Neutrophil (primary cell): ENCODE results near the gene HSD11B1L.
"Not testable (repeated sequence)": the region's sequence is repeated elsewhere in the genome, so short reads cannot be mapped to it uniquely, and the experiment has no call there.

Experiments
- H3K27ac ChIP-seq: fragments of 200-600 bp; sonication (generic); 2 replicates; pipeline ENCODE4 v1.5.1; 2016; ENCODE audit warnings: mild to moderate bottlenecking, moderate library complexity
- H3K27me3 ChIP-seq: fragments of 200-600 bp; sonication (generic); 2 replicates; pipeline ENCODE4 v1.6.0; 2016; ENCODE audit warnings: mild to moderate bottlenecking
- H3K36me3 ChIP-seq: fragments of 200-600 bp; sonication (generic); 2 replicates; pipeline ENCODE4 v1.5.1; 2017
- H3K4me1 ChIP-seq, 2 experiments: fragments of 200-600 bp in 1 of 2; sonication (generic) in 1 of 2; 1 replicate in 1 of 2; 2 replicates in 1 of 2; pipeline versions ENCODE4 v1.5.1 to v1.6.1; 2013 to 2016; ENCODE audit warnings: low read depth in 1 of 2, low read length in 1 of 2, mild to moderate bottlenecking in 1 of 2, moderate library complexity in 1 of 2; ENCODE audit not compliant: control insufficient read depth in 1 of 2, insufficient read depth in 1 of 2
- H3K4me3 ChIP-seq, 2 experiments: fragments of 200-600 bp in 1 of 2; sonication (generic) in 1 of 2; 1 replicate in 1 of 2; 2 replicates in 1 of 2; pipeline ENCODE4 v1.5.1; 2013 to 2016; ENCODE audit warnings: low read depth in 1 of 2, low read length in 1 of 2, mild to moderate bottlenecking in 1 of 2, moderate library complexity in 1 of 2
- H3K9me3 ChIP-seq: fragments of 200-600 bp; sonication (generic); 2 replicates; pipeline ENCODE4 v1.5.1; 2016
- TF ChIP-seq, protein P1 (sequence below): fragments of 200-600 bp; sonication (generic); IDR thresholded peaks from 2 replicates; pipeline ENCODE4 v1.5.1; 2016; ENCODE audit warnings: antibody characterized with exemption

HSD11B1L gene

DNA sequence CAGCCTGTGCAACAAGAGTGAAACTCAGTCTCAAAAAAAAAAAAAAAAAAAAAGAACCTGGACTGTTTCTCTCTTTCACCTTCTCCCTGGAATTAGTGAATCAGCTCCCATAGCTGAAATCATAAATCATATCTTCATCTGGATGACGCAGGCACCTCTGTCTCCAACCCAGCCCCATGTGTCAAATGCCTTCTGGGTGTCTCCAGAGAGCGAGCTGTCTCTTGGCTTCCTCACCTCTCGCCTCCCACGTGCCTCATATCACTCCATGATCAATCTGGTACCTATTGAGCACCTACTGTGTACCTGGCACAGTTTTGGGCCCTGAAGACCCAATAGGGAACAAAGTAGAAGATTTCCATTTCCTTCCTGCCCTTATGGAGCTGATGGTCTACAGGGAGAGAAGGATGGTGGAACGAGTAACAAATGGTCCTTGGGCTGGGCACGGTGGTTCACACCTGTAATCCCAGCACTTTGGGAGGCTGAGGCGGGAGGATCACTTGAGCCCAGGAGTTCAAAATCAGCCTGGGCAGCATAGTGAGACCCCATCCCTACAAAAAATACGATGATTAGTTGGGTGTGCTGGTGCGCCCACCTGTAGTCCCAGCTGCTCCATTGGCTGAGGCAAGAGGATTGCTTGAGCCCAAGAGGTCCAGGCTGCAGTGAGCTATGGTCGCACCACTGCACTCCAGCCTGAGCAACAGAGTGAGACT lies 2.5 kb downstream of the HSD11B1L start:
- TF ChIP-seq, protein P1, sequence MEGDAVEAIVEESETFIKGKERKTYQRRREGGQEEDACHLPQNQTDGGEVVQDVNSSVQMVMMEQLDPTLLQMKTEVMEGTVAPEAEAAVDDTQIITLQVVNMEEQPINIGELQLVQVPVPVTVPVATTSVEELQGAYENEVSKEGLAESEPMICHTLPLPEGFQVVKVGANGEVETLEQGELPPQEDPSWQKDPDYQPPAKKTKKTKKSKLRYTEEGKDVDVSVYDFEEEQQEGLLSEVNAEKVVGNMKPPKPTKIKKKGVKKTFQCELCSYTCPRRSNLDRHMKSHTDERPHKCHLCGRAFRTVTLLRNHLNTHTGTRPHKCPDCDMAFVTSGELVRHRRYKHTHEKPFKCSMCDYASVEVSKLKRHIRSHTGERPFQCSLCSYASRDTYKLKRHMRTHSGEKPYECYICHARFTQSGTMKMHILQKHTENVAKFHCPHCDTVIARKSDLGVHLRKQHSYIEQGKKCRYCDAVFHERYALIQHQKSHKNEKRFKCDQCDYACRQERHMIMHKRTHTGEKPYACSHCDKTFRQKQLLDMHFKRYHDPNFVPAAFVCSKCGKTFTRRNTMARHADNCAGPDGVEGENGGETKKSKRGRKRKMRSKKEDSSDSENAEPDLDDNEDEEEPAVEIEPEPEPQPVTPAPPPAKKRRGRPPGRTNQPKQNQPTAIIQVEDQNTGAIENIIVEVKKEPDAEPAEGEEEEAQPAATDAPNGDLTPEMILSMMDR = no peak
- Histone ChIP-seq H3K36me3 (no peaks in the 10 kb centered on the region), H3K27ac (no peak overlapping the region), H3K4me3 (no peak overlapping the region), H3K4me1 (peaks cover 33 to 40% of the 10 kb centered on the region in 2 experiments), H3K27me3 (peaks cover 6% of the 10 kb centered on the region), H3K9me3 (no peaks in the 10 kb centered on the region)

DNA sequence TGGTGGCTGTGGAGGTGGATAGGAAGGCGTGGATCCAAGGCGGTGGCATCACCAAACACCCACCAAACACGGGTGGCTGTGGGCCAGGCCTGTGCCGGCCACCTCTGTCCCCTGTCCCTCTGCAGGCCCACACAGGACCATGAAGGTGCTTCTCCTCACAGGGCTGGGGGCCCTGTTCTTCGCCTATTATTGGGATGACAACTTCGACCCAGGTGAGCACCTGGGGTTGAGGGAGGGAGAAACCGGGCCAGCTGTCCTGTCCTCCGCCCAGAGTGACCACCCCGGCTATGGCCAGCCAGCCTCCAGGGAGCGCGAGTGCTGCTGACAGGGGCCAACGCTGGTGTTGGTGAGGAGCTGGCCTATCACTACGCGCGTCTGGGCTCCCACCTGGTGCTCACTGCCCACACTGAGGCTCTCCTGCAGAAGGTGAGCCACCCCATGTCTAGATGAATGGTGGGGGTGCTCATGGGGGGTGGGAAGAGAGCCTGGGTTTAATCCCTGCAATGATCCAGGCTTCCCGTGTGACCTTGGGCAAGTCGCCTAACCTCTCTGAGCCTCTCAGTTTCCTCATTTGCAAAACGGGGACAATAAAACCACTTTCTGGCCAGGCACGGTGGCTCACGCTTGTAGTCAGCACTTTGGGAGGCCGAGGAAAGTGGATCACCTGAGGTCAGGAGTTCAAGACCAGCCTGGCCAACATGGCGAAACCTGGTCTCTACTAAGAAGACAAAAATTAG lies 4.0 kb downstream of the HSD11B1L start:
- peaks cover 29 to 38% of the 10 kb centered on the region in 2 experiments for H3K4me1 ChIP-seq
- TF ChIP-seq, protein P1 = no peak
- H3K27ac ChIP-seq = no peak overlapping the region
- H3K9me3 ChIP-seq = no peaks in the 10 kb centered on the region
- peaks cover 6% of the 10 kb centered on the region for H3K27me3 ChIP-seq
- H3K4me3 ChIP-seq = no peak overlapping the region
- H3K36me3 ChIP-seq = no peaks in the 10 kb centered on the region

DNA sequence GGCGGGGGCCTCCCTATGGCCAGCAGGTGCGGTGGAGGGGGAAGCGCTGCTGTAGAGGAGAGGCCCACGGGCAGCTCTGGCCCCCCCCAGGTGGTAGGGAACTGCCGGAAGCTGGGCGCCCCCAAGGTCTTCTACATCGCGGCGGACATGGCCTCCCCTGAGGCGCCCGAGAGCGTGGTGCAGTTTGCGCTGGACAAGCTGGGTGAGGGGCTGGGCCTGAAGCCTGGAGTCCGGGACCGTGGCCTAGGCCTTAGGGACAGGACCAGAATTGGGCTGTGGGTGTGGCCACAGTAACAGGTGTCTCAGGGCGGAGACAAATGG lies 5.5 kb downstream of the HSD11B1L start:
- Histone ChIP-seq H3K27ac (peak overlapping the region; percentile 88), H3K9me3 (no peaks in the 10 kb centered on the region), H3K36me3 (no peaks in the 10 kb centered on the region), H3K4me3 (peak overlapping the region; percentile 68 to 91), H3K4me1 (peaks cover 30 to 41% of the 10 kb centered on the region in 2 experiments), H3K27me3 (peaks cover 6% of the 10 kb centered on the region)
- TF ChIP-seq, protein P1 = no peak

DNA sequence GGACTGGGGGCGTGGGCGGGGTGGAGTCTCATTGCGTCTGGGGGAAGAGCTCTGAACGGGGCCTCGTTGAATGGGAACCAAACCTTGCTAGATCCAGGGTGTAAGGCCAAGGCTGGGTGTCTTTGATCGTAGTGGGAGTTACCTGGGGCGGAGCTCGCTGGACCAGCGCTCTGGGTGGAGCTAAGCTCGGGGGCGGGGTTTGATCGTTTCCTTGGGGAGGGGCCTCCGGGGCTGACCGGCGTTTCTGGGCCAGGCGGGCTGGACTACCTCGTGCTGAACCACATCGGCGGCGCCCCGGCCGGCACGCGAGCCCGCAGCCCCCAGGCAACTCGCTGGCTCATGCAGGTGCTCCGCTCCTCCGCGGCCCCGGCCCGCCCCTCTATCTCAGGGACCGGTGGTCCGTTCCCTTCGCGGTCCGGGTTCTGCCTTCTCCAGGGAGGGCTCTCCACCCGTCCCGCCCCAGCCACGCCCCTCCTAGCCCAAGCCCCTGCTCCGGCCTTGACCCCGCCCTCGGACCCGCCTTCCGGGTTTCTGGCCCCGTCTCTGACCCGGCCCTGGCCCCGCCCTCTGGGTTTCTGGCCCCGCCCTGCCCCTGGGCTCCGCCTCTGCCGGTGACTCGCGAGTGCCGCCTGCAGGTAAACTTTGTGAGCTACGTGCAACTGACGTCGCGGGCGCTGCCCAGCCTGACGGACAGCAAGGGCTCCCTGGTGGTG lies 6.0 kb downstream of the HSD11B1L start:
- peak overlapping the region; percentile 88 for H3K27ac ChIP-seq
- peaks cover under 1% of the 10 kb centered on the region for H3K27me3 ChIP-seq
- H3K36me3 ChIP-seq = peaks cover 1% of the 10 kb centered on the region
- H3K4me3 ChIP-seq = peak overlapping the region; percentile 68 to 91
- peaks cover 34 to 45% of the 10 kb centered on the region in 2 experiments for H3K4me1 ChIP-seq
- TF ChIP-seq, protein P1 = peak; percentile 87
- no peaks in the 10 kb centered on the region for H3K9me3 ChIP-seq

DNA sequence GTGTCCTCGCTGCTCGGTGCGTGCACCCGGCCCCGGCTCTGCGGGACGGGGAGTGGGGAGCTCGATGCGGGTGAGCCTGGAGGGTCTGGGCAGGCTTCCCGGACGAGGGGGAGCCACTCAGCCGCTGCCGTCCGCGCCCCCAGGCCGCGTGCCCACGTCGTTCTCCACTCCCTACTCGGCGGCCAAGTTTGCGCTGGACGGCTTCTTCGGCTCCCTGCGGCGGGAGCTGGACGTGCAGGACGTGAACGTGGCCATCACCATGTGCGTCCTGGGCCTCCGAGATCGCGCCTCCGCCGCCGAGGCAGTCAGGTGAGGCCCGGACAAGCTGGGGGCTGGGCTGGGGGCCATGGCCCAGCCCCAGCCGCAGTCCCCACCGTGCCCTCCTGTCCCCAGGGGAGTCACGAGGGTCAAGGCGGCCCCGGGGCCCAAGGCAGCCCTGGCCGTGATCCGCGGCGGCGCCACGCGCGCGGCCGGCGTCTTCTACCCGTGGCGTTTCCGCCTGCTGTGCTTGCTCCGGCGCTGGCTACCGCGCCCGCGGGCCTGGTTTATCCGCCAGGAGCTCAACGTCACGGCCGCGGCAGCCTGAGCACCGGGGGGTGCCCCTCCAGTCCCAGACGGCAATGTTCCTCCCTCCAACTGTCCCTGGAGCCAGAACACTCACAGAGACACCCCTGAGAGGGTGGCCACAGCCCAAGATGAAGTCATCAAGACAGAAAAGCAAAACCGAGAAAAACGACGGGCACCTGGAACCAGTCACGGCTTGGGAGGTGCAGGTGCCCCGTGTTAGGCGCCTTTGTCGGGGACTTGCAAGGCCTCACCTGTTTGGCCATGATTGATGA lies 6.8 kb downstream of the HSD11B1L start:
- Histone ChIP-seq H3K27me3 (no peaks in the 10 kb centered on the region), H3K4me3 (peak overlapping the region; percentile 68 to 91), H3K36me3 (peaks cover 9% of the 10 kb centered on the region), H3K4me1 (peaks cover 35 to 49% of the 10 kb centered on the region in 2 experiments), H3K9me3 (no peaks in the 10 kb centered on the region), H3K27ac (peak overlapping the region; percentile 88)
- TF ChIP-seq, protein P1 = peak; percentile 1

DNA sequence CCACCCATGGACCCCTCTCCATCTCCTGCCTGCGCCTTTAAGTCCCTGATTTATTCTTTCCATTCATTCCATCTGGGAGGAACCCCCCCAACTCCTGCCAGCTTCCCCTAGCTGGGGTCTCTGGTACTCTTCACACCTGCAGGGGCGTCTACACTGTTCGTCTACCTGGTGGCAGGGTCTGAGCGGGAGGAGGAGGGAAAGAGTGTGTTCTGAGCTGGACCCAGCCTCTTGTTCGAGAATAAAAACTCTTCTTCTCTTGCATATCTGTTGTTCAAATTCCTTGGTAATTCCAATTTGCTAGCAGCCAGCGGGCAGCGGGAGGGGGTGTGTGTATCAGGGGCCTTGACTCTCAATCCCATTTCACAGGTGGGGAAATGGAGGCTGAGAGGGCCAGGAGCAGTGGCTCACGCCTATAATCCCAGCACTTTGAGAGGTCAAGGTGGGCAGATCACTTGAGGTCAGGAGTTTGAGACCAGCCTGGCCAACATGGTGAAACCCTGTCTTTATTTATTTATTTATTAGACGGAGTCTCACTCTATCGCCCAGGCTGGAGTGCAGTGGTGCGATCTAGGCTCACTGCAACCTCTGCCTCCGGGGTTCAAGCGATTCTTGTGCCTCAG lies 7.5 kb downstream of the HSD11B1L start:
- Histone ChIP-seq H3K4me1 (peaks cover 35 to 49% of the 10 kb centered on the region in 2 experiments), H3K36me3 (peaks cover 17% of the 10 kb centered on the region)
- not testable (repeated sequence) for H3K4me3 ChIP-seq, H3K9me3 ChIP-seq, H3K27ac ChIP-seq, H3K27me3 ChIP-seq
